Natural killer cell (primary cell): Measurements from ENCODE around the gene RNF222. TPM values are rescaled to one million over a fixed set of nuclear protein-coding genes. Genes with fewer than 3 reads are reported as not detected.

Experiments
- ATAC-seq, 3 donors: fragments of 150-1000 bp in 2 of 3; fragments of 200-7000 bp in 1 of 3; cut with Tn5 transposase; 1 replicate in 1 of 3; 2 replicates in 2 of 3; pipeline ENCODE4 v1.10.0; 2021; ENCODE audit warnings: mild to moderate bottlenecking in 2 of 3, moderate library complexity in 2 of 3
- DNase-seq, 2 donors: peaks; one replicate each; pipeline versions ENCODE4 v3.0.0 to v3.0.0-alpha.2; 2013 to 2021; ENCODE audit warnings: mixed read lengths in 1 of 2
- H3K27ac ChIP-seq: one replicate; pipeline ENCODE4 v1.5.1; 2013; ENCODE audit warnings: mild to moderate bottlenecking, low read length
- H3K27me3 ChIP-seq: one replicate; pipeline ENCODE4 v1.6.1; 2013; ENCODE audit warnings: low read length; ENCODE audit not compliant: control insufficient read depth, insufficient read depth
- H3K36me3 ChIP-seq: one replicate; pipeline ENCODE4 v1.6.1; 2013; ENCODE audit warnings: low read length; ENCODE audit not compliant: control insufficient read depth, insufficient read depth
- H3K4me1 ChIP-seq: one replicate; pipeline ENCODE4 v1.6.1; 2013; ENCODE audit warnings: low read length; ENCODE audit not compliant: control insufficient read depth, insufficient read depth
- H3K4me3 ChIP-seq: one replicate; pipeline ENCODE4 v1.5.1; 2013; ENCODE audit warnings: low read length
- H3K9me3 ChIP-seq: one replicate; pipeline ENCODE4 v1.6.1; 2013; ENCODE audit warnings: low read length; ENCODE audit not compliant: control insufficient read depth, insufficient read depth
- H3K27ac Mint-ChIP-seq, 2 donors: one replicate each; pipeline ENCODE4 v1.8.0; 2022; ENCODE audit warnings: mild to moderate bottlenecking in 2 of 2, mixed read lengths in 2 of 2, moderate library complexity in 1 of 2
- H3K27me3 Mint-ChIP-seq, 2 donors: one replicate each; pipeline ENCODE4 v1.8.0; 2022; ENCODE audit warnings: low read depth in 2 of 2, mixed read lengths in 2 of 2
- H3K36me3 Mint-ChIP-seq: one replicate; pipeline ENCODE4 v1.8.0; 2022; ENCODE audit warnings: mixed read lengths
- H3K4me1 Mint-ChIP-seq, 2 donors: one replicate each; pipeline ENCODE4 v1.8.0; 2022; ENCODE audit warnings: mixed read lengths in 2 of 2
- H3K4me3 Mint-ChIP-seq: one replicate; pipeline ENCODE4 v1.8.0; 2022; ENCODE audit warnings: mild to moderate bottlenecking, moderate library complexity, mixed read lengths
- H3K9me3 Mint-ChIP-seq, 2 donors: one replicate each; pipeline ENCODE4 v1.8.0; 2022; ENCODE audit warnings: mixed read lengths in 2 of 2
- CTCF ChIP-seq: fragments of 200-600 bp; IDR thresholded peaks from one replicate; pipeline ENCODE4 v1.8.0; 2022; ENCODE audit warnings: antibody characterized with exemption
- WGBS: methylation state at CpG from one replicate; pipeline ENCODE4 v1.1.7; 2013; ENCODE audit warnings: missing lambda C conversion rate; ENCODE audit not compliant: insufficient coverage; 5-methylcytosine and 5-hydroxymethylcytosine counted together
- intact Hi-C: fragments of 100-400 bp; cut with micrococcal nuclease; formaldehyde crosslinking; loops from one replicate; pipeline ENCODE4 v1.14.2; 2022
- total RNA-seq, 4 donors: library from RNA; stranded (reverse); fragments of 120-200 nt in 1 of 4; gene quantifications; one replicate each; pipeline versions ENCODE4 v1.2.3 to v1.2.4, GENCODE V29; 2013 to 2022

Gene RNF222
- total RNA-seq, 3 donors from 2014 or later (not counting 1 experiment from before 2014, with no cell fraction given), result 0.35 to 1.1 (median 0.52) TPM

GRCh38 chr17:8430966-8431365 is 33.3 kb upstream of the RNF222 start:
- 90% methylated on average over 7 of the region's 7 CpGs for WGBS
- no peak overlapping the region for H3K4me3 ChIP-seq
- Mint-ChIP-seq H3K4me1 (peaks cover 0 to 5% of the 10 kb centered on the region in 2 donors), H3K27ac (no peak overlapping the region), H3K36me3 (no peaks in the 10 kb centered on the region), H3K4me3 (no peak overlapping the region), H3K27me3 (peaks cover 0 to 3% of the 10 kb centered on the region in 2 donors), H3K9me3 (no peaks in the 10 kb centered on the region)
- no peaks in the 10 kb centered on the region for H3K9me3 ChIP-seq
- intact Hi-C loops, result no loop called here
- peaks cover 3% of the 10 kb centered on the region for H3K4me1 ChIP-seq
- H3K27ac ChIP-seq, result no peak overlapping the region
- no peak for TF ChIP-seq CTCF
- no peaks in the 10 kb centered on the region for H3K27me3 ChIP-seq
- ATAC-seq, result no peak
- H3K36me3 ChIP-seq, result no peaks in the 10 kb centered on the region
- no peak for DNase-seq

- no peak overlapping the region for H3K27ac ChIP-seq
- no peaks in the 10 kb centered on the region for H3K36me3 ChIP-seq
- no peaks in the 10 kb centered on the region for H3K4me1 Mint-ChIP-seq
- intact Hi-C loops, result no loop called here
- no peaks in the 10 kb centered on the region for H3K4me1 ChIP-seq
- H3K4me3 Mint-ChIP-seq, result no peak overlapping the region
- DNase-seq, result no peak
- no peaks in the 10 kb centered on the region for H3K36me3 Mint-ChIP-seq
- no peak for ATAC-seq
- no peaks in the 10 kb centered on the region for H3K9me3 Mint-ChIP-seq
- TF ChIP-seq CTCF, result no peak
- no peak overlapping the region for H3K27ac Mint-ChIP-seq
- peaks cover 0 to 7% of the 10 kb centered on the region in 2 donors for H3K27me3 Mint-ChIP-seq
- H3K9me3 ChIP-seq, result no peaks in the 10 kb centered on the region
- H3K4me3 ChIP-seq, result no peak overlapping the region
- no peaks in the 10 kb centered on the region for H3K27me3 ChIP-seq
- WGBS, result 91% methylated on average over 1 of the region's 3 CpGs
Observed at GRCh38 chr17:8426802-8427201, 29.2 kb upstream of the RNF222 start.

DNA sequence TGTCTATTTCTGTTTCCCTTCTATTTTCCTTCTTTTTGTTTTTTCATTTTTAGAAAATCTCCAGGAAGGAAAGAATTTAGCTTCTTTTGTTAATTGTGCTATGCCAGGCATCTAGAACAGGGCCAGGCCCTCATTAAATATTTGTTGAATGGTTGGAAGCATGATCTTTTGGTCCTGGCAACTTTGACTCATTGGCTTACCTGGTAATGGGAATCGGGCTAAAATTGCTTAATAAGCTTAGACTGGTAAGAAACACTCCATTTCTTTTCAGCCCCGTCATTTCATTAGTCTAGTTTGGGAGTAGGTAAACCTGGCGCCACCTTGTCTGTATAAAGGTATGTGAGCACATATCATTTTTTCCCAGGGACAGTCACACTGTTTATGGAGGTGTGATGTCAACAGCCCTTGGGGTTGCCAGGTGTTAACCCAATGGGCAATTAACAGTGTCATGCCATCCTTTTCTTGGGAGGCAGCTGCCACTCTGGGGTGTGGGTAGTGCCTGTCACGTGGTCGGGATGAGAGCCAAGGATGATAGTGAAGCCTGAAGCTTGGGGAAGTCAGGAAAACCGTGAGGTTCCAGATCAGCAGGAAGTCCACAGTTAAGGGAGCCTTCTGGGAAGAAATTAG is 28.6 kb upstream of the RNF222 start:
- H3K4me1 Mint-ChIP-seq, result no peaks in the 10 kb centered on the region
- peaks cover 0 to 10% of the 10 kb centered on the region in 2 donors for H3K27me3 Mint-ChIP-seq
- Histone ChIP-seq H3K4me1 (no peaks in the 10 kb centered on the region), H3K27ac (no peak overlapping the region), H3K27me3 (no peaks in the 10 kb centered on the region), H3K36me3 (no peaks in the 10 kb centered on the region), H3K4me3 (no peak overlapping the region), H3K9me3 (no peaks in the 10 kb centered on the region)
- no peak overlapping the region for H3K4me3 Mint-ChIP-seq
- WGBS, result 79% methylated on average over 6 of the region's 6 CpGs
- H3K9me3 Mint-ChIP-seq, result no peaks in the 10 kb centered on the region
- ATAC-seq, result no peak
- no peaks in the 10 kb centered on the region for H3K36me3 Mint-ChIP-seq
- TF ChIP-seq CTCF, result no peak
- no peak for DNase-seq
- no peak overlapping the region for H3K27ac Mint-ChIP-seq
- intact Hi-C loops, result no loop called here

GRCh38 chr17:8421571-8421970 is 23.9 kb upstream of the RNF222 start:
- no peak for ATAC-seq

More at GRCh38 chr17:8421571-8421970, 23.9 kb upstream of the RNF222 start:
- no peak for TF ChIP-seq CTCF
- Mint-ChIP-seq H3K9me3 (no peaks in the 10 kb centered on the region), H3K4me1 (no peaks in the 10 kb centered on the region), H3K36me3 (no peaks in the 10 kb centered on the region), H3K27ac (no peak overlapping the region), H3K27me3 (peaks cover 34% of the 10 kb centered on the region in 2 donors), H3K4me3 (no peak overlapping the region)
- H3K27me3 ChIP-seq, result no peaks in the 10 kb centered on the region
- 80% methylated on average over 3 of the region's 3 CpGs for WGBS
- H3K4me3 ChIP-seq, result no peak overlapping the region
- no peaks in the 10 kb centered on the region for H3K4me1 ChIP-seq
- no peak overlapping the region for H3K27ac ChIP-seq
- H3K9me3 ChIP-seq, result no peaks in the 10 kb centered on the region
- no peak for DNase-seq
- intact Hi-C loops, result no loop called here
- no peaks in the 10 kb centered on the region for H3K36me3 ChIP-seq
